Activated naive CD4-positive, alpha-beta T cell treated with anti-CD3 and anti-CD28 coated beads, Interleukin-2, amount 50 U/mL, for 72 hours (primary cell): ENCODE results near the gene DMC1. TPM values are rescaled to one million over a fixed set of nuclear protein-coding genes. Genes with fewer than 3 reads are reported as not detected.

Experiments
- total RNA-seq, 2 donors: library from RNA; stranded (reverse); gene quantifications; one replicate each; pipeline ENCODE4 v1.2.3, GENCODE V29; 2022

Gene DMC1
- total RNA-seq, 2 donors from 2014 or later = 10.8 to 21.1 TPM

Other genes with a start within 250 kb of the DMC1 start
- not detected for gene KCNJ4, start 115.0 kb downstream of the DMC1 start, total RNA-seq
- under 1 TPM; 0.59 to 0.89 TPM for gene KDELR3, start 102.1 kb downstream of the DMC1 start, total RNA-seq
- gene DDX17, start 63.9 kb downstream of the DMC1 start, total RNA-seq = 100 to 1,000 TPM; 382 to 415 TPM
- 1 to 10 TPM in 1 of 2 donors, under 1 TPM in 1; 0.37 to 1.2 TPM for gene FAM227A, start 86.2 kb upstream of the DMC1 start, total RNA-seq
- gene CBY1, start 86.5 kb upstream of the DMC1 start, total RNA-seq = 10 to 100 TPM in 1 of 2 donors, 1 to 10 TPM in 1; 5.7 to 19.0 TPM
- 100 to 1,000 TPM; 116 to 120 TPM for gene TOMM22, start 111.8 kb upstream of the DMC1 start, total RNA-seq
- gene JOSD1, start 130.8 kb upstream of the DMC1 start, total RNA-seq = 10 to 100 TPM; 70.0 to 79.0 TPM
- 100 to 1,000 TPM; 109 to 142 TPM for gene GTPBP1, start 135.8 kb upstream of the DMC1 start, total RNA-seq
- gene SUN2, start 185.8 kb upstream of the DMC1 start, total RNA-seq = 100 to 1,000 TPM; 142 to 241 TPM
- 1 to 10 TPM; 5.2 to 7.8 TPM for gene DNAL4, start 224.0 kb upstream of the DMC1 start, total RNA-seq